HG02642 (cell line): ENCODE measurements around the gene PGM1.

Experiments
- ATAC-seq: cut with Tn5 transposase; IDR thresholded peaks from one replicate; pipeline ENCODE4 v1.9.1; 2021; ENCODE audit warnings: mild to moderate bottlenecking; ENCODE audit not compliant: unreplicated experiment, poor library complexity

The PGM1 gene

GRCh38 chr1:63599799-63600198, 6.6 kb downstream of the PGM1 start:
- ATAC-seq = no peak

GRCh38 chr1:63600248-63600647, 7.0 kb downstream of the PGM1 start:
- ATAC-seq = no peak

GRCh38 chr1:63601061-63601460, 7.8 kb downstream of the PGM1 start:
- no peak for ATAC-seq

- no peak for ATAC-seq
Observed at GRCh38 chr1:63601463-63601862, 8.3 kb downstream of the PGM1 start.

GRCh38 chr1:63601912-63602311, 8.7 kb downstream of the PGM1 start:
- no peak for ATAC-seq

- no peak for ATAC-seq
Observed at GRCh38 chr1:63602629-63603028, 9.4 kb downstream of the PGM1 start.

- no peak for ATAC-seq
Observed at GRCh38 chr1:63603810-63604209, 10.6 kb downstream of the PGM1 start.

- no peak for ATAC-seq
Observed at GRCh38 chr1:63607322-63607721, 14.1 kb downstream of the PGM1 start.

- ATAC-seq = no peak
Observed at GRCh38 chr1:63611231-63611630, 18.0 kb downstream of the PGM1 start.

- ATAC-seq = no peak
Observed at GRCh38 chr1:63612564-63612963, 19.4 kb downstream of the PGM1 start.

- no peak for ATAC-seq
Observed at GRCh38 chr1:63612971-63613370, 19.8 kb downstream of the PGM1 start.

- ATAC-seq = peak; percentile 61
Observed at GRCh38 chr1:63615768-63616420, 22.7 kb downstream of the PGM1 start.

- ATAC-seq = no peak
Observed at GRCh38 chr1:63617450-63617849, 24.2 kb downstream of the PGM1 start.

GRCh38 chr1:63618011-63618410, 24.8 kb downstream of the PGM1 start:
- ATAC-seq = no peak

GRCh38 chr1:63619558-63619957, 26.3 kb downstream of the PGM1 start:
- no peak for ATAC-seq

- ATAC-seq = no peak
Observed at GRCh38 chr1:63620671-63621070, 27.5 kb downstream of the PGM1 start.

- ATAC-seq = no peak
Observed at GRCh38 chr1:63621075-63621474, 27.9 kb downstream of the PGM1 start.

GRCh38 chr1:63621698-63622097, 28.5 kb downstream of the PGM1 start:
- ATAC-seq = no peak

- ATAC-seq = no peak
Observed at GRCh38 chr1:63622849-63623566, 29.8 kb downstream of the PGM1 start.

- ATAC-seq = no peak
Observed at GRCh38 chr1:63623952-63624351, 30.7 kb downstream of the PGM1 start.

- no peak for ATAC-seq
Observed at GRCh38 chr1:63624911-63625310, 31.7 kb downstream of the PGM1 start.

GRCh38 chr1:63626222-63626621, 33.0 kb downstream of the PGM1 start:
- ATAC-seq = no peak
